BE2C (cell line): ENCODE measurements around the gene KIF23.

Experiments
- DNase-seq: peaks from one replicate; pipeline ENCODE4 v3.0.0-alpha.2; 2020
- H3K27me3 ChIP-seq: fragments of 250-450 bp; sonication (Bioruptor Pico); 2 replicates; pipeline ENCODE4 v1.5.1; 2020; ENCODE audit warnings: mild to moderate bottlenecking
- H3K36me3 ChIP-seq: fragments of 250-450 bp; sonication (Bioruptor Pico); 2 replicates; pipeline ENCODE4 v1.5.1; 2020; ENCODE audit warnings: mild to moderate bottlenecking
- H3K4me1 ChIP-seq: fragments of 250-450 bp; sonication (Bioruptor Pico); 2 replicates; pipeline ENCODE4 v1.5.1; 2020
- H3K4me3 ChIP-seq: 2 replicates; pipeline ENCODE4 v1.5.1; 2011; ENCODE audit warnings: low read depth, low read length
- H3K9me3 ChIP-seq: fragments of 250-450 bp; sonication (Bioruptor Pico); 2 replicates; pipeline ENCODE4 v1.5.1; 2020
- TF ChIP-seq, protein P1 (sequence below): IDR thresholded peaks from 2 replicates; pipeline ENCODE4 v1.5.1; 2012; ENCODE audit warnings: mild to moderate bottlenecking, low read depth, low read length

KIF23 gene

DNA sequence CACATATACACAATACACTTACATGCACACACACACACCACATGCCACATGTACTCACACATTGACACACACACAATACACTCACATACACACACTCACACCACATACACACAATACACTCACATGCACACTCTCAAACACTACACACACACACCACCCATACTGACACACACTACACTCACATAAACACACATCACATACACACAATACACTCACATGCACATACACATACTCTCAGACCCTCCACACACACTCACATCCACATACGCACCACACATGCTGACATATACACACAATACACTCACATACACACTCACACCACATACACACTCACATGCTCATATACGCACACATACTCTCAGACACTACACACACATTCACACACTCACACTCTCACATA, 28.3 kb upstream of the KIF23 start:
- TF ChIP-seq, protein P1, sequence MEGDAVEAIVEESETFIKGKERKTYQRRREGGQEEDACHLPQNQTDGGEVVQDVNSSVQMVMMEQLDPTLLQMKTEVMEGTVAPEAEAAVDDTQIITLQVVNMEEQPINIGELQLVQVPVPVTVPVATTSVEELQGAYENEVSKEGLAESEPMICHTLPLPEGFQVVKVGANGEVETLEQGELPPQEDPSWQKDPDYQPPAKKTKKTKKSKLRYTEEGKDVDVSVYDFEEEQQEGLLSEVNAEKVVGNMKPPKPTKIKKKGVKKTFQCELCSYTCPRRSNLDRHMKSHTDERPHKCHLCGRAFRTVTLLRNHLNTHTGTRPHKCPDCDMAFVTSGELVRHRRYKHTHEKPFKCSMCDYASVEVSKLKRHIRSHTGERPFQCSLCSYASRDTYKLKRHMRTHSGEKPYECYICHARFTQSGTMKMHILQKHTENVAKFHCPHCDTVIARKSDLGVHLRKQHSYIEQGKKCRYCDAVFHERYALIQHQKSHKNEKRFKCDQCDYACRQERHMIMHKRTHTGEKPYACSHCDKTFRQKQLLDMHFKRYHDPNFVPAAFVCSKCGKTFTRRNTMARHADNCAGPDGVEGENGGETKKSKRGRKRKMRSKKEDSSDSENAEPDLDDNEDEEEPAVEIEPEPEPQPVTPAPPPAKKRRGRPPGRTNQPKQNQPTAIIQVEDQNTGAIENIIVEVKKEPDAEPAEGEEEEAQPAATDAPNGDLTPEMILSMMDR: no peak
- H3K9me3 ChIP-seq: no peaks in the 10 kb centered on the region; the same call in 1 of the 2 replicates
- no peaks in the 10 kb centered on the region; the same call in 1 of the 2 replicates for H3K36me3 ChIP-seq
- no peaks in the 10 kb centered on the region for H3K27me3 ChIP-seq
- no peaks in the 10 kb centered on the region for H3K4me1 ChIP-seq
- no peak overlapping the region for H3K4me3 ChIP-seq
- no peak for DNase-seq

DNA sequence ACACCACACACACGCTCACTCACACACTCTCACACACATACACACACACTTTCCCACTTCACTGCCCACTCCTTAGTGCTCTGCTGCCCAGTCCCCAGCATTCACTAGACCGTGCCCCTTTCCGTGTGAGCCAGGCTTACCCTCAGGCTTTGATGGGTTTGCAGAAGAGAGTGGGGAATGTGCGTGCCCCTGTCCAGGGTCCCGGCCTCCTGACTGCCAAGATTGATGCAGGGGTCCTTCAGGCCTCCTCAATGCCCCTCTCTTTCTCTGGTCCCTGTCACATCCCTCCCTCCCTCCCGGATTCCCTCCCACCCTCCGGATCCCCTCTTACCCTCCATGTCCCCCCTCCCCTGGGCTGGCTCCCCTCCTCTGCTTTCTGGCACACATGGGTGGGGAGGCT, 27.9 kb upstream of the KIF23 start:
- Histone ChIP-seq H3K9me3 (no peaks in the 10 kb centered on the region; the same call in 1 of the 2 replicates), H3K4me1 (no peaks in the 10 kb centered on the region), H3K36me3 (no peaks in the 10 kb centered on the region; the same call in 1 of the 2 replicates), H3K27me3 (no peaks in the 10 kb centered on the region), H3K4me3 (no peak overlapping the region)
- TF ChIP-seq, protein P1: no peak
- DNase-seq: no peak

DNA sequence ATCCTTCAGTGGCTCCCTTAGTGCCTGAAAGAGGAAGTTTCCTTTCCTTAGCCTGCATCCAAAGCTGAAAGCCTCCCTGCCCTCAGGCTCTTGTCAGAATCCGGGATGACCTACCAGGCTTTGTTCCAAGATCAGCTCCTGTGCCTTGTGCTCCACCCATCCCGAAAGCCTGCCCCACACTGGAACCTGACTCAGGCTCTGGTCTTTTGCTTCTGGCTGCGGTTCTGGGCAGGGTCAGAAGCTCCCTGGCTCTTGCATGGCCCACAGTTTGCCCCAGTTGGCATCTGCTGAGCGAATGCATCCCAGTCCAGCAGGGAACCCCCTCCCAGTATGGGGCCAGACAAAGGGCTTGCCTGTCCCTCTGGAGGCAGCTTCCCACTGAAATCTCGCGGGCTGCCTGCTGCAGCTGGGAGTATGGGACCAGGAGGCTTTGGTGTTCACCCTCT, 25.9 kb upstream of the KIF23 start:
- DNase-seq: no peak
- Histone ChIP-seq H3K4me1 (no peaks in the 10 kb centered on the region), H3K9me3 (no peaks in the 10 kb centered on the region; the same call in 1 of the 2 replicates), H3K27me3 (no peaks in the 10 kb centered on the region), H3K4me3 (no peak overlapping the region), H3K36me3 (no peaks in the 10 kb centered on the region; the same call in 1 of the 2 replicates)
- TF ChIP-seq, protein P1: no peak

DNA sequence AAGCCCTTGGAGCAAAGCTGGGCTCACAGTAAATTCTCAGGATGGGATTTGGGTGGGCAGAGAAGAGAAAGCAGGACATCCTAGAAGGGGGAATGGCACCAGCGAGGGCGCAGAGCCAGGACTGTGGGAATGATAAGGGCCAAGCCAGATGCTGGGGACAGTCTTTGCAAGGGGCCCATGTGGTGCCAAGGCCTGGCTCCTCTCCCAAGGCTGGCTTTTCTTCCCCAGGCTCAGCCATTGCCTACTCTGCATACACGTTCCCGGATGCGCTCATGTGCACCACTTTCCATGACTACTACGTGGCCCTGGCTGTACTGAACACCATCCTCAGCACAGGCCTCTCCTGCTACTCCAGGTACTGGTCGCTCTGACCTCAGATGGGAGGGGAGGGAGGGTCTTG, 24.7 kb upstream of the KIF23 start:
- no peaks in the 10 kb centered on the region; the same call in 1 of the 2 replicates for H3K36me3 ChIP-seq
- H3K27me3 ChIP-seq: no peaks in the 10 kb centered on the region
- no peak for DNase-seq
- no peaks in the 10 kb centered on the region; the same call in 1 of the 2 replicates for H3K9me3 ChIP-seq
- H3K4me1 ChIP-seq: peaks cover 3% of the 10 kb centered on the region; the same call in 1 of the 2 replicates
- no peak overlapping the region for H3K4me3 ChIP-seq
- TF ChIP-seq, protein P1: no peak

GRCh38 chr15:69390575-69390974, 23.6 kb upstream of the KIF23 start:
- TF ChIP-seq, protein P1: no peak
- Histone ChIP-seq H3K4me1 (peaks cover 4% of the 10 kb centered on the region; the same call in 1 of the 2 replicates), H3K9me3 (no peaks in the 10 kb centered on the region; the same call in 1 of the 2 replicates), H3K36me3 (no peaks in the 10 kb centered on the region; the same call in 1 of the 2 replicates), H3K27me3 (no peaks in the 10 kb centered on the region), H3K4me3 (no peak overlapping the region)
- DNase-seq: no peak

DNA sequence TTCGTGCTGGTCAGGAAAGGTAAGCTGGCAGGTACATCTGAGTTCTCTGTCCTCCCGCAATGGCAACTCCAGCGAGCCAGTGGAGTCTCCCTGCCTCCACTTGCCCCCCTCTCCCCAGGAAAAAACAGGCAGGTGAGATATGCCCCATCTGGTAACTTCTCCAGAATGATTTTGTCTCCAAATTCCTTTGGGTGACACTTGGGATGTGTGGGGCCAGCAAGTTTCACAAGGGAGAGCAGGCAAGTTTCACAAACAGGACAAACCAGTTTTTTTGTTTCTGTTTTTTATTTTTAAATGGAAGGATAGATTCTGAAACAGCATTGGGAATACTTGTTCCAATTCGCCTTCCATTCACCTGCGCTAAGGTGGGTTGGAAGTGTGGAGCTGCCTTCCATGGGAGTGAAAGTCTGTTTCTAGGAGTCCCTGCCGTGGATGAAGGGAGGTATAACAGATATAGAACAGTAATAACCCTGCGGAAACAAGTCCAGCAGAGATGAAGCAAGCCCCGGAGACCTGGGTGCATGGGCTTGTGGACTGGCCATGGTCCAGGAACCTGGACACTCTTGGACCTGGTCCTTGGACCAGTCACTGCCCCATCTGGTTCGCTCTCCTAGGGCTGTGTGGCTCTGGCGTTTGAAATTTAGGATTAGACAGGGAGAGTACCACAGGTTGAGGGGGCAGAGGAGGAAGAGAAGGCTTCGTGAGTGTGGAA, 22.9 kb upstream of the KIF23 start:
- DNase-seq: no peak
- H3K4me3 ChIP-seq: no peak overlapping the region
- no peaks in the 10 kb centered on the region; the same call in 1 of the 2 replicates for H3K9me3 ChIP-seq
- no peaks in the 10 kb centered on the region for H3K27me3 ChIP-seq
- TF ChIP-seq, protein P1: no peak
- H3K4me1 ChIP-seq: peaks cover 4% of the 10 kb centered on the region; the same call in 1 of the 2 replicates
- no peaks in the 10 kb centered on the region for H3K36me3 ChIP-seq
